MM.1S (cell line): ENCODE measurements around the gene XK.

Experiments
- DNase-seq: peaks from one replicate; pipeline ENCODE4 v3.0.0-alpha.2; 2015
- H2AFZ ChIP-seq: fragments of 300-600 bp; sonication (generic); 2 replicates; pipeline ENCODE4 v1.6.0; 2016; ENCODE audit warnings: antibody characterized with exemption, low read length
- H3F3A ChIP-seq: fragments of 300-600 bp; sonication (generic); 2 replicates; pipeline ENCODE4 v1.6.1; 2016; ENCODE audit warnings: mild to moderate bottlenecking, antibody characterized with exemption, low read length, moderate library complexity, mixed read lengths; ENCODE audit not compliant: insufficient read depth
- H3K27ac ChIP-seq: fragments of 300-600 bp; sonication (generic); 2 replicates; pipeline ENCODE4 v1.5.1; 2016; ENCODE audit warnings: mild to moderate bottlenecking, low read length
- H3K27me3 ChIP-seq: fragments of 300-600 bp; sonication (generic); replicated peaks from 2 replicates; pipeline ENCODE4 v1.6.0; 2016; ENCODE audit warnings: low read length; ENCODE audit not compliant: insufficient read depth
- H3K36me3 ChIP-seq: fragments of 300-600 bp; sonication (generic); replicated peaks from 2 replicates; pipeline ENCODE4 v1.6.1; 2016; ENCODE audit warnings: mild to moderate bottlenecking, low read length, mixed read lengths; ENCODE audit not compliant: insufficient read depth
- H3K4me1 ChIP-seq: fragments of 300-600 bp; sonication (generic); 2 replicates; pipeline ENCODE4 v1.6.1; 2016; ENCODE audit warnings: low read length, mixed read lengths
- H3K4me2 ChIP-seq: fragments of 300-600 bp; sonication (generic); 2 replicates; pipeline ENCODE4 v1.6.0; 2016; ENCODE audit warnings: low read depth, low read length
- H3K4me3 ChIP-seq: fragments of 300-600 bp; sonication (generic); 2 replicates; pipeline ENCODE4 v1.5.1; 2016; ENCODE audit warnings: low read length, mixed read lengths
- H3K79me2 ChIP-seq: fragments of 300-600 bp; sonication (generic); 2 replicates; pipeline ENCODE4 v1.6.1; 2016; ENCODE audit warnings: mixed run types, low read length, mixed read lengths
- H3K9ac ChIP-seq: fragments of 300-600 bp; sonication (generic); 2 replicates; pipeline ENCODE4 v1.6.1; 2016; ENCODE audit warnings: low read length, mixed read lengths
- H3K9me2 ChIP-seq: fragments of 300-600 bp; sonication (generic); replicated peaks from 2 replicates; pipeline ENCODE4 v1.6.1; 2016; ENCODE audit warnings: mild to moderate bottlenecking, low read length, mixed read lengths; ENCODE audit not compliant: insufficient read depth
- H3K9me3 ChIP-seq: fragments of 300-600 bp; sonication (generic); replicated peaks from 2 replicates; pipeline ENCODE4 v1.6.1; 2016; ENCODE audit warnings: mild to moderate bottlenecking, low read length, mixed read lengths; ENCODE audit not compliant: insufficient read depth
- H4K20me1 ChIP-seq: fragments of 300-600 bp; sonication (generic); 2 replicates; pipeline ENCODE4 v1.6.1; 2016; ENCODE audit warnings: mild to moderate bottlenecking, low read length, moderate library complexity, mixed read lengths; ENCODE audit not compliant: insufficient read depth
- EZH2 ChIP-seq: fragments of 300-600 bp; sonication (generic); optimal IDR thresholded peaks from 2 replicates; pipeline ENCODE3; 2017; ENCODE audit warnings: low read depth, mild to moderate bottlenecking, antibody characterized with exemption, low read length, mixed read lengths
- EZH2phosphoT487 ChIP-seq: fragments of 300-600 bp; sonication (generic); IDR thresholded peaks from 2 replicates; pipeline ENCODE4 v1.6.1; 2018; ENCODE audit warnings: antibody characterized with exemption, low read length
- TF ChIP-seq, protein P1 (sequence below): fragments of 300-600 bp; sonication (generic); IDR thresholded peaks from 2 replicates; pipeline ENCODE4 v1.5.1; 2016; ENCODE audit warnings: antibody characterized with exemption, low read length, mixed read lengths

The XK gene

DNA sequence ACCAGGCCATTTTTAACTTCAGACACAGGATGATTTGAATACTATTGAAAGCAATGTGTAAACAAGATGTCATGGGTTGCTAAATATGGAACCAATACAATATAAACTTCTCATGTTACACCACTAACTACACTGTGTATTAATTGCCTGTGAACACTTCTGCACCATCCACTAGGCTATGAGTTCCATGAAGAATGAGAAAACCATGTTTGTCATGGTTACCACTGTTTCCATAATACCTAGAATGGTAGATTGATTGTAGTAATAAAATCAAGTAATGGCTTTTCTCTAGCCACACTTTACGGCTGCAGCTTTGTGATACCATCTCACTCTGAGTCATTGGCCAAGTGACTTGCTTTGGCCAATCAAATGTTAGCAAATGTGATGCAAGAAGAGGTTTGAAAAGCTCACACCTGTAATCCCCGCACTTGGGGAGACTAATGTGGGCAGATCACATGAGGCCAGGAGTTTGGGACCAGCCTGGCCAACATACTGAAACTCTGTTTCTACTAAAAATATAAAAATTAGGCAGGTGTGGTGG lies 74.4 kb downstream of the XK start:
- 0 out of 2 replicates have a peak, but pooled peaks cover 3% of the 10 kb centered on the region for H3K9me3 ChIP-seq
- no peaks in the 10 kb centered on the region for H3K36me3 ChIP-seq
- H3K9me2 ChIP-seq: no peaks in the 10 kb centered on the region
- TF ChIP-seq EZH2phosphoT487 (no peak), EZH2 (no peak)
- TF ChIP-seq, protein P1, sequence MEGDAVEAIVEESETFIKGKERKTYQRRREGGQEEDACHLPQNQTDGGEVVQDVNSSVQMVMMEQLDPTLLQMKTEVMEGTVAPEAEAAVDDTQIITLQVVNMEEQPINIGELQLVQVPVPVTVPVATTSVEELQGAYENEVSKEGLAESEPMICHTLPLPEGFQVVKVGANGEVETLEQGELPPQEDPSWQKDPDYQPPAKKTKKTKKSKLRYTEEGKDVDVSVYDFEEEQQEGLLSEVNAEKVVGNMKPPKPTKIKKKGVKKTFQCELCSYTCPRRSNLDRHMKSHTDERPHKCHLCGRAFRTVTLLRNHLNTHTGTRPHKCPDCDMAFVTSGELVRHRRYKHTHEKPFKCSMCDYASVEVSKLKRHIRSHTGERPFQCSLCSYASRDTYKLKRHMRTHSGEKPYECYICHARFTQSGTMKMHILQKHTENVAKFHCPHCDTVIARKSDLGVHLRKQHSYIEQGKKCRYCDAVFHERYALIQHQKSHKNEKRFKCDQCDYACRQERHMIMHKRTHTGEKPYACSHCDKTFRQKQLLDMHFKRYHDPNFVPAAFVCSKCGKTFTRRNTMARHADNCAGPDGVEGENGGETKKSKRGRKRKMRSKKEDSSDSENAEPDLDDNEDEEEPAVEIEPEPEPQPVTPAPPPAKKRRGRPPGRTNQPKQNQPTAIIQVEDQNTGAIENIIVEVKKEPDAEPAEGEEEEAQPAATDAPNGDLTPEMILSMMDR: no peak
- no peak overlapping the region for H3K4me2 ChIP-seq
- no peak for DNase-seq
- no peaks in the 10 kb centered on the region for H3K79me2 ChIP-seq
- H4K20me1 ChIP-seq: no peaks in the 10 kb centered on the region
- peaks cover 10% of the 10 kb centered on the region for H3F3A ChIP-seq
- H3K27me3 ChIP-seq: no peaks in the 10 kb centered on the region
- peaks cover 42% of the 10 kb centered on the region for H3K4me1 ChIP-seq
- no peak overlapping the region for H3K9ac ChIP-seq
- H3K27ac ChIP-seq: no peak overlapping the region
- no peak overlapping the region for H2AFZ ChIP-seq
- H3K4me3 ChIP-seq: no peak overlapping the region

DNA sequence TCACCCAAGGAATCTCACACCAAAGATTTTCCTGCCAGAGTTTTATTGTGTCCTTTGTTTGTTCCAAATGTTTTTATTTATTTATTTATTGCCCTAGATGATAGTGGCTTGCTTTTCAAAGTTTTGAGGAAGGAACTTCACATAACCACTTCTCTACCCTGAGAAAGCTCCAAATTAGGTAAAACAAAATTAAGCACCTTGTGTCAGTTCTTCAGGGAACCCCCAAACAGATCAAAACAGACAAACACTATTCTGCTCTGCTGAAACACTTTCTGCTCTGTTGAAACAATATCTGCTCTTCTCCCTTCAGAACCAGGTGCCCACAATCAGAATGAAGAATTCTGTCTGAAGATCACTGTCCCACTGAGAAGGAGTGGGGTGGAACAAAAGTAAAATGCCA lies 77.8 kb downstream of the XK start:
- Histone ChIP-seq H3K9me2 (no peaks in the 10 kb centered on the region), H2AFZ (no peak overlapping the region), H3K79me2 (no peaks in the 10 kb centered on the region), H3F3A (no peaks in the 10 kb centered on the region), H3K36me3 (no peaks in the 10 kb centered on the region), H3K4me1 (peaks cover 27% of the 10 kb centered on the region), H3K9ac (no peak overlapping the region), H3K9me3 (0 out of 2 replicates have a peak, but pooled peaks cover 3% of the 10 kb centered on the region), H3K27me3 (no peaks in the 10 kb centered on the region), H3K4me3 (no peak overlapping the region), H3K4me2 (no peak overlapping the region; the same call in 1 of the 2 replicates), H4K20me1 (no peaks in the 10 kb centered on the region), H3K27ac (no peak overlapping the region)
- TF ChIP-seq EZH2phosphoT487: no peak
- TF ChIP-seq EZH2: no peak
- TF ChIP-seq, protein P1: no peak
- no peak for DNase-seq

DNA sequence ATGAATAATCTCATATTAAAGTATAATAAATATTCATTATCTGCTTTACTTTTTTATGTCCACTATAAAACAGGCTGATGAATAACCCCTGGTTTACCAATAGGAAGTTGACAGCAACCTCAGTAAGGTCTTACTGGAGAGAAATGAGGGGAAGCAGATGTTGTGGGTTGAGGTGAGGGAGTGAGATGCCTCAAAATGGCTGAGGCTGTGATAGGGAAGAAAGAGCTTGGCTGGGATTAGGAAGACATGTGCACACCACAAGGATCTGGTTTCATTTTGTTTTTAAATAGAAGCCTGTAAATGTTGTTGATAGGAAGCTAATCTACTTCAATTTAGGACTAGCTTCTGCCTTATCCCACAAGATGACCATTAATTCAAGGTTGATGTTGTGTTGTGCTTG lies 79.9 kb downstream of the XK start:
- H3K9ac ChIP-seq: no peak overlapping the region
- no peaks in the 10 kb centered on the region for H4K20me1 ChIP-seq
- no peaks in the 10 kb centered on the region for H3K79me2 ChIP-seq
- no peaks in the 10 kb centered on the region for H3K9me2 ChIP-seq
- no peaks in the 10 kb centered on the region for H3K27me3 ChIP-seq
- peaks cover 19% of the 10 kb centered on the region; the same call in 1 of the 2 replicates for H3K4me1 ChIP-seq
- H3K4me3 ChIP-seq: no peak overlapping the region
- H3K9me3 ChIP-seq: no peaks in the 10 kb centered on the region
- no peaks in the 10 kb centered on the region for H3F3A ChIP-seq
- H3K27ac ChIP-seq: no peak overlapping the region
- H3K4me2 ChIP-seq: no peak overlapping the region
- TF ChIP-seq EZH2phosphoT487: no peak
- TF ChIP-seq, protein P1: no peak
- no peak for TF ChIP-seq EZH2
- no peak for DNase-seq
- no peak overlapping the region for H2AFZ ChIP-seq
- no peaks in the 10 kb centered on the region for H3K36me3 ChIP-seq
